ENCODE measurements around the gene CLCN5.

Gene CLCN5

GRCh38 chrX:49934148-49934547, 11.8 kb downstream of the CLCN5 start:
- DNase-seq (ENCODE audit: low spot score), result no peak

GRCh38 chrX:49934729-49935128, 12.3 kb downstream of the CLCN5 start:
- DNase-seq (ENCODE audit: low spot score), result no peak

- no peak for DNase-seq (ENCODE audit: low spot score)
These were observed 25.4 kb downstream of the CLCN5 start for GRCh38 chrX:49947781-49948180.

- no peak for DNase-seq (ENCODE audit: low spot score)
These were observed 27.6 kb downstream of the CLCN5 start for GRCh38 chrX:49949961-49950360.

GRCh38 chrX:49951524-49952193, 29.3 kb downstream of the CLCN5 start:
- DNase-seq (ENCODE audit: low spot score), result no peak

GRCh38 chrX:49956313-49956712, 33.9 kb downstream of the CLCN5 start:
- no peak for DNase-seq (ENCODE audit: low spot score)

- no peak for DNase-seq (ENCODE audit: low spot score)
These were observed 36.5 kb downstream of the CLCN5 start for GRCh38 chrX:49958727-49959485.

GRCh38 chrX:49959602-49960001, 37.2 kb downstream of the CLCN5 start:
- no peak for DNase-seq (ENCODE audit: low spot score)

- no peak for DNase-seq (ENCODE audit: low spot score)
These were observed 37.7 kb downstream of the CLCN5 start for GRCh38 chrX:49960061-49960460.

- DNase-seq (ENCODE audit: low spot score), result no peak
These were observed 48.3 kb downstream of the CLCN5 start for GRCh38 chrX:49970674-49971073.

GRCh38 chrX:49972328-49972860, 50.0 kb downstream of the CLCN5 start:
- DNase-seq (ENCODE audit: low spot score), result no peak

GRCh38 chrX:49976682-49977197, 54.3 kb downstream of the CLCN5 start:
- DNase-seq (ENCODE audit: low spot score), result no peak

- DNase-seq (ENCODE audit: low spot score), result no peak
These were observed 55.1 kb downstream of the CLCN5 start for GRCh38 chrX:49977319-49978090.

GRCh38 chrX:49978176-49978575, 55.8 kb downstream of the CLCN5 start:
- no peak for DNase-seq (ENCODE audit: low spot score)

- DNase-seq (ENCODE audit: low spot score), result no peak
These were observed 63.7 kb downstream of the CLCN5 start for GRCh38 chrX:49986058-49986457.

GRCh38 chrX:49987651-49988050, 65.3 kb downstream of the CLCN5 start:
- no peak for DNase-seq (ENCODE audit: low spot score)

- DNase-seq (ENCODE audit: low spot score), result no peak
These were observed 65.7 kb downstream of the CLCN5 start for GRCh38 chrX:49988143-49988542.

GRCh38 chrX:49991758-49992157, 69.4 kb downstream of the CLCN5 start:
- DNase-seq (ENCODE audit: low spot score), result no peak

- no peak for DNase-seq (ENCODE audit: low spot score)
These were observed 70.5 kb downstream of the CLCN5 start for GRCh38 chrX:49992853-49993252.

GRCh38 chrX:49993661-49994060, 71.3 kb downstream of the CLCN5 start:
- DNase-seq (ENCODE audit: low spot score), result no peak

GRCh38 chrX:49995107-49995731, 72.8 kb downstream of the CLCN5 start:
- peak; percentile 80 for DNase-seq (ENCODE audit: low spot score)

Measured in kidney tubule cell (primary cell).